C4-2B (cell line): ENCODE results near the gene RBM6.

Experiments used
- H3K27ac ChIP-seq: fragments of 450-650 bp; 2 replicates; pipeline ENCODE4 v1.5.1; 2017
- CTCF ChIP-seq: fragments of 450-650 bp; conservative IDR thresholded peaks from 2 replicates; pipeline ENCODE4 v1.5.1; 2017; ENCODE audit warnings: mild to moderate bottlenecking
- ZFX ChIP-seq: fragments of 450-650 bp; IDR thresholded peaks from 2 replicates; pipeline ENCODE4 v1.6.1; 2017

RBM6 gene

GRCh38 chr3:50088725-50089608, 149.0 kb downstream of the RBM6 start, which contains the start of gene RBM5:
RBM5 (plus strand) TSS chr3:50088919; CDS start chr3:50090435, 1,516 bp downstream.
- H3K27ac ChIP-seq: peak within 1 kb of the TSS; percentile 99
- TF ChIP-seq CTCF: no peak
- TF ChIP-seq ZFX: peak; percentile 85

- TF ChIP-seq ZFX (peak; percentile 17; the same call in 1 of the 2 replicates), CTCF (no peak)
- H3K27ac ChIP-seq: peak overlapping the region; percentile 99
Measured at GRCh38 chr3:50089609-50089945, 149.6 kb downstream of the RBM6 start.

GRCh38 chr3:50090984-50091383, 151.0 kb downstream of the RBM6 start:
- no peak overlapping the region for H3K27ac ChIP-seq
- TF ChIP-seq ZFX: no peak
- TF ChIP-seq CTCF: no peak

DNA sequence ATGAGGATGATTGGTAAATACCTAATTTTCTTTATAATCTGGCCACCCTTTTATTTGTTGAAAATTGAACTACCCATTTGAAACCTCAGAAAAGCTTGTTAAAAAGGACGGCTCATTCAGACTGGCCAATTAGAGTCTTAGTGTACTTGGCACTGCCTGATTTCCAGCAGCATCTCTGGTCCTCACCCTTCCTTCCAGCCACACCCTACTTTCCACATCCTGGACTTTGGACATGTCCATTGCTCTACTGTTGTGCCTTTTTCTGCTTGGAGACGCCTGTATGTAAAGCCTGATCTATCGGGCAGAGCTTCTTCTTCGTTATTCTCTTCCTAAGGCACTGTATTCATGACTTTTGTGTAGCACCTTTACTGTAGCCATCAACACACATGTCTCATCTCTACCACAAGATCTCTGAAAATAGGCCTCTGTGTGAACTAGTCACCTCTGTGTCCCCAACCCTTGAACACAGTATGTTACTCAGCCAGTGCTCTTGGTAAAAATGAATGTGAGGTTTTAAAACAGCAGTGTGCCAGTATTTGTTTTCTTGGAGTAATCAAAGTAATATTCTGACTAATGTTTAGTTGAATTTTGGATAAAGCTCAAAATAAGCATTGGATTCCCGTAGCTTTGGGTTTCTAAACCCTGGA, 155.5 kb downstream of the RBM6 start:
- no peak for TF ChIP-seq ZFX
- no peak for TF ChIP-seq CTCF

DNA sequence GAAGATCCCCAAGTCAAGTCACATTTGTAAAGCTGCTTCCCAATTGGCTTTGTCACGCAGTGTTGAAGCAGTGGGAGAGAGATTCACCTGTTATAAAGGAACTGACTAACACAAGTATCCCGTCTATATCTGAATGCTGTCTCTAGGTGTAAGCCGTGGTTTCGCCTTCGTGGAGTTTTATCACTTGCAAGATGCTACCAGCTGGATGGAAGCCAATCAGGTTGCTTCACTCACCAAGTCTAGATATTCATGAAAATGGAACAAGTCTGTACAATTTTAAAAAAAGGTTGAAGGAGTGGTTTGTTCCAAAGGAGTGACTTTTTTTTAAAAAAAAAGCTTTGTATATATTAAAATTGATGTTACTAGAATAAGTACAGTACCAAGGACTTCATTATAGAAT, 160.4 kb downstream of the RBM6 start:
- H3K27ac ChIP-seq: no peak overlapping the region
- TF ChIP-seq CTCF (no peak), ZFX (no peak)

More for the DNA sequence above, 155.5 kb downstream of the RBM6 start:
- no peak overlapping the region for H3K27ac ChIP-seq

DNA sequence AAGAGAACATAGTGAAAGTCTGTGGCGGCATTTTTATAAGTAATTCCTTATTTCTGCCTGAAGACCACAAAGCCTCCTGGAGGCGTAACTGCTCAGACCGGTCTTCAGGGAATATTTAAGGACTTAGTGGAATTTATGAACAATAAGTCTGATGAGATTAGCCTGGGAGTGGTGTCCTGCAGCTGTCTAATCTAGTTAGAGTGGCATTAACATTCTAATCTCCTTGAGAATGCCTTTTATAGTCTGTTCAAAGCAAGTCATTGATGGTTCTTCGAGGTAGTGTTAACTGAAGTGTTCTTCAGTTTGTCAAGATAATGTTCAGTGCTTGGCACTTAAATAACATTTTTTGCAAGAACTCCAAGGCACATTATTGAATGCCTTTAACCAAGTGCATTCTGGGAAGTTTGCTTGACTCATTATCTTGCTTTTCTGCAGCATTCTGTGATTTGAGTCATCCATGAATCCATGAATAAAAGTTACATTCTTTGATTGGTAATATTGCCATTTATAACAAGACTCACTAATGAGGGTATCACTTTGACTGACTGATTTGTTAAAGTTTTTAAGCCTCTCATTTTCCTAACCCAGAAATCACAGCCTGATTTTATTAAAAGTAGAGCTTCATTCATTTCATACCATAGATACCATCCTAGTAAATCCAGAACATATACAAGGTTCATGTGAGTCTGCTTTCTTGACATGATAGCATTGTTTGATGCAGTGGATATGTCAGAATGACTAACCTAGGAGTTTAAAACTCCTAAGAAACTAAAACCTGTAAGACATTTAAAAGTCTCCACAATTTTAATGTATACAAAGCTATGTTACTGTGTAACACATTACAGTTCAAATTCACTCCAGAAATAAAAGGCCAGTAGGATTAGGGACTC, 161.3 kb downstream of the RBM6 start:
- H3K27ac ChIP-seq: no peak overlapping the region
- TF ChIP-seq ZFX (no peak), CTCF (no peak)
